ENCODE measurements around the gene NR0B1.

The NR0B1 gene

GRCh38 chrX:30280428-30280827 is 28.8 kb downstream of the NR0B1 start:
- TF ChIP-seq CTCF (IDR thresholded peaks at IDR 0.05; ENCODE audit: extremely low read depth, insufficient read depth, missing control alignments): no peak
- in situ Hi-C loops (cut with MboI; ENCODE audit: low pct_unique_long_range_greater_than_20kb, low sequenced_read_pairs, unreplicated experiment): no loop called here
- no peak for DNase-seq (ENCODE audit: low spot score)

GRCh38 chrX:30278365-30278764 is 30.8 kb downstream of the NR0B1 start:
- no peak for DNase-seq (ENCODE audit: low spot score)
- TF ChIP-seq CTCF (IDR thresholded peaks at IDR 0.05; ENCODE audit: extremely low read depth, insufficient read depth, missing control alignments): no peak
- in situ Hi-C loops (cut with MboI; ENCODE audit: low pct_unique_long_range_greater_than_20kb, low sequenced_read_pairs, unreplicated experiment): no loop called here

- DNase-seq (ENCODE audit: low spot score): no peak
- in situ Hi-C loops (cut with MboI; ENCODE audit: low pct_unique_long_range_greater_than_20kb, low sequenced_read_pairs, unreplicated experiment): no loop called here
- TF ChIP-seq CTCF (IDR thresholded peaks at IDR 0.05; ENCODE audit: extremely low read depth, insufficient read depth, missing control alignments): peak; percentile 12
These were observed 33.7 kb downstream of the NR0B1 start for GRCh38 chrX:30275498-30275897.

GRCh38 chrX:30270639-30271038 is 38.6 kb downstream of the NR0B1 start:
- in situ Hi-C loops (cut with MboI; ENCODE audit: low pct_unique_long_range_greater_than_20kb, low sequenced_read_pairs, unreplicated experiment): no loop called here
- no peak for DNase-seq (ENCODE audit: low spot score)
- no peak for TF ChIP-seq CTCF (IDR thresholded peaks at IDR 0.05; ENCODE audit: extremely low read depth, insufficient read depth, missing control alignments)

GRCh38 chrX:30262763-30263162 is 46.4 kb downstream of the NR0B1 start:
- DNase-seq (ENCODE audit: low spot score): no peak
- in situ Hi-C loops (cut with MboI; ENCODE audit: low pct_unique_long_range_greater_than_20kb, low sequenced_read_pairs, unreplicated experiment): no loop called here
- no peak for TF ChIP-seq CTCF (IDR thresholded peaks at IDR 0.05; ENCODE audit: extremely low read depth, insufficient read depth, missing control alignments)

- no peak for TF ChIP-seq CTCF (IDR thresholded peaks at IDR 0.05; ENCODE audit: extremely low read depth, insufficient read depth, missing control alignments)
- no peak for DNase-seq (ENCODE audit: low spot score)
- in situ Hi-C loops (cut with MboI; ENCODE audit: low pct_unique_long_range_greater_than_20kb, low sequenced_read_pairs, unreplicated experiment): no loop called here
These were observed 48.2 kb downstream of the NR0B1 start for GRCh38 chrX:30261012-30261411.

GRCh38 chrX:30259927-30260326 is 49.3 kb downstream of the NR0B1 start:
- no peak for DNase-seq (ENCODE audit: low spot score)
- in situ Hi-C loops (cut with MboI; ENCODE audit: low pct_unique_long_range_greater_than_20kb, low sequenced_read_pairs, unreplicated experiment): no loop called here
- TF ChIP-seq CTCF (IDR thresholded peaks at IDR 0.05; ENCODE audit: extremely low read depth, insufficient read depth, missing control alignments): no peak
